Activated T-cell treated with anti-CD3 and anti-CD28 coated beads, Interleukin-2, amount 50 U/mL, for 24 hours (primary cell): Measurements from ENCODE around the gene SMG1.
"Not testable (repeated sequence)": the region's sequence is repeated elsewhere in the genome, so short reads cannot be mapped to it uniquely, and the experiment has no call there.

ENCODE experiments used
- DNase-seq: peaks from one replicate; pipeline ENCODE4 v3.0.0-alpha.2; 2020
- H3K27ac Mint-ChIP-seq: 2 replicates; pipeline ENCODE4 v1.8.0; 2020; ENCODE audit warnings: mild to moderate bottlenecking, mixed read lengths
- H3K27me3 Mint-ChIP-seq: 2 replicates; pipeline ENCODE4 v1.8.0; 2020; ENCODE audit warnings: mixed read lengths
- H3K36me3 Mint-ChIP-seq: 2 replicates; pipeline ENCODE4 v1.8.0; 2020; ENCODE audit warnings: low read depth, mixed read lengths
- H3K4me1 Mint-ChIP-seq: 2 replicates; pipeline ENCODE4 v1.8.0; 2020; ENCODE audit warnings: low read depth, mixed read lengths
- H3K4me3 Mint-ChIP-seq: 2 replicates; pipeline ENCODE4 v1.8.0; 2020; ENCODE audit warnings: mild to moderate bottlenecking, moderate library complexity, mixed read lengths
- H3K9me3 Mint-ChIP-seq: 2 replicates; pipeline ENCODE4 v1.8.0; 2020; ENCODE audit warnings: mixed read lengths

The SMG1 gene

GRCh38 chr16:18909585-18909984 lies 16.6 kb downstream of the SMG1 start:
- DNase-seq, H3K4me3 Mint-ChIP-seq, H3K9me3 Mint-ChIP-seq, H3K27me3 Mint-ChIP-seq, H3K27ac Mint-ChIP-seq: not testable (repeated sequence)
- peaks cover 40% of the 10 kb centered on the region for H3K36me3 Mint-ChIP-seq
- H3K4me1 Mint-ChIP-seq = peaks cover 39% of the 10 kb centered on the region

- H3K27me3 Mint-ChIP-seq, H3K4me3 Mint-ChIP-seq, H3K9me3 Mint-ChIP-seq, H3K27ac Mint-ChIP-seq, DNase-seq: not testable (repeated sequence)
- peaks cover 40% of the 10 kb centered on the region for H3K4me1 Mint-ChIP-seq
- H3K36me3 Mint-ChIP-seq = peaks cover 39% of the 10 kb centered on the region
Observed at GRCh38 chr16:18908716-18909115, 17.5 kb downstream of the SMG1 start.

GRCh38 chr16:18902778-18903177 lies 23.4 kb downstream of the SMG1 start:
- DNase-seq, H3K4me3 Mint-ChIP-seq, H3K9me3 Mint-ChIP-seq, H3K27me3 Mint-ChIP-seq: not testable (repeated sequence)
- Mint-ChIP-seq H3K4me1 (peaks cover 60% of the 10 kb centered on the region), H3K27ac (peak overlapping the region; percentile 42), H3K36me3 (peaks cover 37% of the 10 kb centered on the region)

- not testable (repeated sequence) for DNase-seq, H3K4me3 Mint-ChIP-seq
- H3K4me1 Mint-ChIP-seq = peaks cover 59% of the 10 kb centered on the region
Observed at GRCh38 chr16:18902044-18902443, 24.2 kb downstream of the SMG1 start.

GRCh38 chr16:18901194-18901593 lies 25.0 kb downstream of the SMG1 start:
- Mint-ChIP-seq H3K4me1 (peaks cover 54% of the 10 kb centered on the region), H3K36me3 (peaks cover 37% of the 10 kb centered on the region)
- H3K27me3 Mint-ChIP-seq, H3K9me3 Mint-ChIP-seq, H3K4me3 Mint-ChIP-seq, H3K27ac Mint-ChIP-seq, DNase-seq: not testable (repeated sequence)

More at GRCh38 chr16:18902044-18902443, 24.2 kb downstream of the SMG1 start:
- not testable (repeated sequence) for H3K27me3 Mint-ChIP-seq, H3K9me3 Mint-ChIP-seq
- H3K36me3 Mint-ChIP-seq = peaks cover 42% of the 10 kb centered on the region
- H3K27ac Mint-ChIP-seq = peak overlapping the region; percentile 57

GRCh38 chr16:18884456-18884855 lies 41.8 kb downstream of the SMG1 start:
- peaks cover 71% of the 10 kb centered on the region for H3K36me3 Mint-ChIP-seq
- not testable (repeated sequence) for H3K27me3 Mint-ChIP-seq

GRCh38 chr16:18877734-18878133 lies 48.5 kb downstream of the SMG1 start:
- not testable (repeated sequence) for H3K9me3 Mint-ChIP-seq, H3K27me3 Mint-ChIP-seq, H3K4me3 Mint-ChIP-seq, H3K27ac Mint-ChIP-seq, DNase-seq, H3K4me1 Mint-ChIP-seq
- H3K36me3 Mint-ChIP-seq = peaks cover 81% of the 10 kb centered on the region

More at GRCh38 chr16:18884456-18884855, 41.8 kb downstream of the SMG1 start:
- not testable (repeated sequence) for H3K4me3 Mint-ChIP-seq, H3K9me3 Mint-ChIP-seq, DNase-seq
- Mint-ChIP-seq H3K4me1 (peaks cover 14% of the 10 kb centered on the region), H3K27ac (peak overlapping the region; percentile 45)

- Mint-ChIP-seq H3K36me3 (peaks cover 81% of the 10 kb centered on the region), H3K27ac (peak overlapping the region; percentile 1)
- not testable (repeated sequence) for H3K4me1 Mint-ChIP-seq, H3K27me3 Mint-ChIP-seq, H3K4me3 Mint-ChIP-seq, DNase-seq, H3K9me3 Mint-ChIP-seq
Observed at GRCh38 chr16:18877259-18877658, 48.9 kb downstream of the SMG1 start.

- not testable (repeated sequence) for H3K27ac Mint-ChIP-seq, H3K27me3 Mint-ChIP-seq, H3K4me3 Mint-ChIP-seq, DNase-seq, H3K4me1 Mint-ChIP-seq, H3K9me3 Mint-ChIP-seq
- peaks cover 79% of the 10 kb centered on the region for H3K36me3 Mint-ChIP-seq
Observed at GRCh38 chr16:18876301-18876700, 49.9 kb downstream of the SMG1 start.

GRCh38 chr16:18869043-18869771 lies 57.0 kb downstream of the SMG1 start:
- not testable (repeated sequence) for H3K27me3 Mint-ChIP-seq, H3K4me3 Mint-ChIP-seq, H3K9me3 Mint-ChIP-seq, DNase-seq
- Mint-ChIP-seq H3K4me1 (peaks cover 21% of the 10 kb centered on the region), H3K36me3 (peaks cover 85% of the 10 kb centered on the region), H3K27ac (peak overlapping the region; percentile 88)

GRCh38 chr16:18866277-18866823 lies 59.9 kb downstream of the SMG1 start:
- not testable (repeated sequence) for DNase-seq, H3K27ac Mint-ChIP-seq, H3K27me3 Mint-ChIP-seq, H3K4me3 Mint-ChIP-seq, H3K9me3 Mint-ChIP-seq
- H3K36me3 Mint-ChIP-seq = peaks cover 86% of the 10 kb centered on the region
- peaks cover 42% of the 10 kb centered on the region for H3K4me1 Mint-ChIP-seq

GRCh38 chr16:18862891-18863290 lies 63.3 kb downstream of the SMG1 start:
- Mint-ChIP-seq H3K27ac (peak overlapping the region; percentile 82), H3K4me1 (peaks cover 29% of the 10 kb centered on the region), H3K36me3 (peaks cover 85% of the 10 kb centered on the region)
- not testable (repeated sequence) for DNase-seq, H3K4me3 Mint-ChIP-seq, H3K9me3 Mint-ChIP-seq, H3K27me3 Mint-ChIP-seq

- H3K36me3 Mint-ChIP-seq = peaks cover 90% of the 10 kb centered on the region
- H3K27me3 Mint-ChIP-seq = no peaks in the 10 kb centered on the region
- no peak for DNase-seq
- H3K27ac Mint-ChIP-seq = peak overlapping the region; percentile 42
- peaks cover 21% of the 10 kb centered on the region for H3K4me1 Mint-ChIP-seq
- no peaks in the 10 kb centered on the region for H3K9me3 Mint-ChIP-seq
- H3K4me3 Mint-ChIP-seq = no peak overlapping the region
Observed at GRCh38 chr16:18855196-18855595, 71.0 kb downstream of the SMG1 start.

GRCh38 chr16:18853694-18854093 lies 72.5 kb downstream of the SMG1 start:
- peaks cover 93% of the 10 kb centered on the region for H3K36me3 Mint-ChIP-seq
- peak overlapping the region; percentile 69 for H3K27ac Mint-ChIP-seq
- no peaks in the 10 kb centered on the region for H3K9me3 Mint-ChIP-seq

GRCh38 chr16:18852647-18853046 lies 73.6 kb downstream of the SMG1 start:
- H3K4me3 Mint-ChIP-seq = no peak overlapping the region
- H3K9me3 Mint-ChIP-seq = no peaks in the 10 kb centered on the region
- no peaks in the 10 kb centered on the region for H3K27me3 Mint-ChIP-seq
- DNase-seq = no peak
- H3K4me1 Mint-ChIP-seq = peaks cover 21% of the 10 kb centered on the region
- peak overlapping the region; percentile 69 for H3K27ac Mint-ChIP-seq
- H3K36me3 Mint-ChIP-seq = peaks cover 95% of the 10 kb centered on the region

More at GRCh38 chr16:18853694-18854093, 72.5 kb downstream of the SMG1 start:
- Mint-ChIP-seq H3K27me3 (no peaks in the 10 kb centered on the region), H3K4me3 (no peak overlapping the region), H3K4me1 (peaks cover 21% of the 10 kb centered on the region)
- no peak for DNase-seq
